Lung microvascular endothelial cell (primary cell): ENCODE measurements around the gene SLCO2A1. TPM values are rescaled to one million over a fixed set of nuclear protein-coding genes. Genes with fewer than 3 reads are reported as not detected.

Experiments
- DNase-seq, 2 donors: peaks; one replicate each; pipeline versions ENCODE4 v3.0.0 to v3.0.0-alpha.2; 2010; ENCODE audit warnings: low read depth in 2 of 2
- total RNA-seq: library from RNA; depleted of rRNA; stranded (reverse); fragments of >200 nt; gene quantifications from 2 replicates; pipeline ENCODE4 v1.2.1, GENCODE V29; 2014

The SLCO2A1 gene
- total RNA-seq, 1 donor from 2014 or later = 7.9 TPM

DNA sequence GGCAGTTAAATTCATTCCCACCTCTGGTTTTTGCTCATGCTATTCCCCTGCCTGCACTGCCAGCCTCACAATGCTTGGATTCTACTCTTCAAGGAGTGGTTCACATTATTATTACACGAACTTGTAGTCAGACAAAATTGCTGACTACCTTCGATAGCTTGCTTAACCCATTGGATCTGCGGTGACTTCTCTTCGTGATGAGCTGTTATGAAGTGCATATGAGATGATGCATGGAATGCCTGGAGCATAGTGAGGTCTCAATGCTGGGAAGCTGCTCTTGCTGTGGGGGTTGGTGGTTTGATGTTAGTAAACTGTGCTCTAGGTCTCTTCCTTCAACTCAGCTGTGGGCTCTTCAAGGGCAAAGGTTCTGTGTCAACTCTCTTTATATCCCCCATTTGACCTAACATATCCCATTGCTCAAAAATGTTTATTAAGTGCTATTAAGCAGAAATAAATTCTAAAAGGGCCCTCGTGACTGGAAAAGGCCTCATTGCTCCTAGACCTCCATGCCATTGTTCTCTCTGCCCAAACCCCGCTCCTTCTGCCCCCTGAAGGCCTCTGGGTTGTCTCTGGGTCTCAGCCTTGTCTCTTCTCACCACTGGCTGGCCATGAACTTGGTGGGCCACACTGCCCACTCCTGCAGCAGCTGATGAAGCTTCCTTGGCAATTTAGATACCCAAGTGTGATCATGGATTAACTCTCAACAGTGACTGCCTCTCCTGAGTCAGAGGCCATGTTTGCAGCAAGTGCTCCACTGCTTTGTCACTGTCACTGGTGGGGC, 4.5 kb upstream of the SLCO2A1 start:
- DNase-seq = no peak

- DNase-seq = no peak
Measured at GRCh38 chr3:134033315-134033996, 3.7 kb upstream of the SLCO2A1 start.

- no peak for DNase-seq
Measured at GRCh38 chr3:134031348-134031915, 1.7 kb upstream of the SLCO2A1 start.

GRCh38 chr3:134030379-134031347, 938 bp upstream of the SLCO2A1 start:
- DNase-seq = peak in 1 of 2 donors; percentile 15

- DNase-seq = peak; percentile 57 to 67
Measured at GRCh38 chr3:134029256-134029733, 430 bp downstream of the SLCO2A1 start.

DNA sequence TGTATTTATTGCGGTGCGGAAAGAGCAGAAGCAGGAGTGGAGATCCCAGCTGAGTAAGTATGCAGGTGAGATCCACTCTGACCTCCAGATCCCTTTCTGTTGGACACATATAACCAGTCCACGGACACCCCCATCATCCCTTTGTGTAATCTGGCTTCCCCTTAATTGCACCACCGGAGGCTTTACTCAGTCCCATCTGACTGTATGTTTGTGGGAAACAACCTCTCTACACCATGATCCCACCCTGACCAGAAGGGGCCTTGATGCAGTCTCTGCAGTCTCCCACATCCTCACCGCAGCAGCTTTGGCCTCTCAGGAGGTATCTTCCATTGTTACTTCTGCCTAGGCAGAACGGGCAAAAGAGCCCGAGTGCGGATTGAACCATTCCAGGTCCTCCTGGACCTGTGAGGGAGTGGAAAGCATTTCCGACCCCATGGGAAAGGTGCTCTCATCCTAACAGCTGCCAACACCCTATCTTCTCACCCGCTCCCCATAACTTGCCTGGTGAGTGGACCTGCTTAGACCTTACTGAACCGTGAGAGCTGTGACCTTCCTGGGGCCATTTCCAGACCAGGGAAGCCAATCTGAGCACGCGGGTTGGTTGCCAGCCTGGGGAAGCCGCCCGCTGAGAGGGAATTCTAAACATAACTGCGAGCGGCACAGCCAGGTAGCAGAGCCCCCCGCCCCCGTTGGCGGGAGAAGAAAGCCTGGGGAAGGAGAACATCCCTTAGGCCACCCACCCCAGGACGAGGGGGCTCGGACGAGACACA, 1.1 kb downstream of the SLCO2A1 start:
- DNase-seq = peak; percentile 32 to 40

DNA sequence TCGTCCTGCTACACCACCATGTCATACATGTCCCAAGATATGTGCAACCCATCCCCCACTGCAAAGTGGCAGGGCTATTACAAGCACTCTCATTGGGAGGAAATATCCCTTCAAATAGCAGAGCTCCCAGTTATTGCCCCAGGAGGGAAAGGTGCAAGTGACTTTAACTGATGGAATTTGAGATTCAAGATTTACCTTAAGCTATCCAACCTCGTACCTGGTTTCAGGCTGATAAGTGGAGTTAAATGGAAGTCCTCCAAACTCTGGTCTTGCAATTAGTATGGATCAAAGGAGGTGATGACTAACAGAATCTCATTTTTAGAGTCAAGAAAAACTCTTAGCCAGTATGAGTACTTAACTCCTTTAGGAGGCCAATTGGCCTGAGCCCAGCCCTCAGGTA, 2.1 kb downstream of the SLCO2A1 start:
- DNase-seq = peak in 1 of 2 donors; percentile 31

DNA sequence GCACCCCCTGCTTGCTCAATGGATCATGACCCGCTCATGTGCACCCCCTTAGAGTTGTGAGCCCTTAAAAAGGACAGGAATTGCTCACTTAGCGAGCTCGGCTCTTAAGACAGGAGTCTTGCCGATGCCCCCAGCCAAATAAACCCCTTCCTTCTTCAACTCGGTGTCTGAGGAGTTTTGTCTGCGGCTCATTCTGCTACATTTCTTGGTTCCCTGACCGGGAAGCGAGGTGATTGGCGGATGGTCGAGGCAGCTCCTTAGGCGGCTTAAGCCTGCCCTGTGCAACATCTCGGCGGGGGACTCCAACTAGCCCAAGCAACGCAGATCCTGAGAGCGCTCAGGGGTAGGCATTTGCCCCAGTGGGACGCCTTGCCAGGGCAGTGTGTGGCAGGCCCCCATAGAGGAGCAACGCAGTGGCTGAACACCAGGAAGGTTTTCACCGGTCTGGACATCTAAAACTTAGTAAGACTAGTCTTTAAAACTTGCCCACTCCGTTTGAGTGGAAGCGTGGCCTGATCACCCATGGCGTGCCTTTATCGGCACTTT, 9.5 kb downstream of the SLCO2A1 start:
- no peak for DNase-seq

DNA sequence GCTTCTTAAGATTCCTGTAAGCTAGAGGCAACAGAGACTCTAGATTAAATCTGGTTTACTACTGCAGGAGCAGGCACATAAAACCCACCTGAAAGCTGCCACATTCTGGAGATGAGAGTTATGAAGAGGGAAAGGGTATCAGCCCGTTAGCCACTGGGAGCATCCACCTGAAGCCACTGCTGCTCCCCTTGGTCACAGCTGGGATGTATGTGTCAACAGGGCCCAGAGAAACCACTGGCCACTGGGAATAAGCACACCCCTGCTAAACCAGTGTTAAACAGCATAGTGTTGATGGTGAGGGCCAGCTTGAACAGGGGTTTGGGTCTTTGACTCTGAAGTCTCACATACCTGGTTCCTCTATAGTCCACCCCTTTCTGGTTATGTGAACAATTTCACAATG, 10.9 kb downstream of the SLCO2A1 start:
- DNase-seq = no peak

DNA sequence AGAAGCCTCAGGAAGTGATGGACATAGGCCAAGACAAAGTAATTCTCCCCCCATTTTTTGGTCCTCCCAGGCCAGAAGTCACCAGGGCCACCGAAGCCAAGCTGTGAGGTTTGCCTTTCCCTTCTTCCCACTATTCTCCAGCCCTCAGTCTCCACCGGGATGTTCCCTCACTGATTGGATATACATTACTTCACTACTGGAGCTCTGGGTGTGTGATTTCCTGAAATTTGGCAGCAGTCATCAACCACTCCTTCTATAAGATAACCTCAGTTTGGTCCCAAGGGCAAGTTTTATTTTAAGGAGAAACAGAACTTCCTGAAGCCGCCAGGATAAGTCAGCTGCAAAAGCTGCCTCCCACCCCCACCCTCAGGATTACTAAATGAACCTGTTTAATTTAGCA, 11.3 kb downstream of the SLCO2A1 start:
- DNase-seq = peak in 1 of 2 donors; percentile 26

GRCh38 chr3:134017490-134017889, 12.2 kb downstream of the SLCO2A1 start:
- DNase-seq = no peak

DNA sequence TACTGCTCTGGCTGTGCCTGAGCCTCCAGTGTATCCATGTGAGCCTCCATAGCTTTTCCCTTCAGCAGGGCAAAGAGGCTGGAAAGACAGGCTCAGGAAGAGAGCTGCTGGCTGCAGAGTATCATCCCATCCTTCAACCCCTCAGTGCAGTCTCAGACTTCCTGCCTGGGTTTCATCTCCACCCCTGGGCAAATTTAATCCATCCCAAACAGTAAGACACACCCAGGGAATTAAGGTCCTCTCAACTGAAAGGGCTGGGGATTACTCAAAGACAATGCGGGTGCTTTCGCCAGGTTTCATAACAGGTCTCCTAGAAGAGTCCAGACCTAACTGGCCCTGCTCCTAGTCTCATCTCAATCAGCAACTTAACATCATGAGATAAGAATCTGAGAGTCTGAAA, 15.5 kb downstream of the SLCO2A1 start:
- DNase-seq = no peak

DNA sequence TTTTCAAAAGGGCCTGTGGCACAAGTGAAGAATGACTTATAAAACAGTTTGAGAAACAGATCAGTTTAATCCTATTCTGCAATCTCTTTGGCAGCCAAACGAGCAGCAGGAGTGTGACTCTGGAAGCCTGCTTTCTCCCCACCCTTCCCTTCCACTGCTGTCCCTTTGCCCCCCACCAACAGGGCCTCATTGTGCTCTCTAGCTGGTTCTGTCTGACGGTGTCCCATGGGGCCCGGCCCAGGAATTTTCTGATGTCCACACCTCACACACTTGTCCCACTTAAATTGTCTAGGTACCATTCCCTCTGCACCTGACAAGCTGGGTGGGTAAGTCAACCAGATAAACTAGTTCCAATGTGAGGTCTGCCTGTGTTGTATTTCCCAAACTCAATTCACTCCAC, 16.4 kb downstream of the SLCO2A1 start:
- no peak for DNase-seq

DNA sequence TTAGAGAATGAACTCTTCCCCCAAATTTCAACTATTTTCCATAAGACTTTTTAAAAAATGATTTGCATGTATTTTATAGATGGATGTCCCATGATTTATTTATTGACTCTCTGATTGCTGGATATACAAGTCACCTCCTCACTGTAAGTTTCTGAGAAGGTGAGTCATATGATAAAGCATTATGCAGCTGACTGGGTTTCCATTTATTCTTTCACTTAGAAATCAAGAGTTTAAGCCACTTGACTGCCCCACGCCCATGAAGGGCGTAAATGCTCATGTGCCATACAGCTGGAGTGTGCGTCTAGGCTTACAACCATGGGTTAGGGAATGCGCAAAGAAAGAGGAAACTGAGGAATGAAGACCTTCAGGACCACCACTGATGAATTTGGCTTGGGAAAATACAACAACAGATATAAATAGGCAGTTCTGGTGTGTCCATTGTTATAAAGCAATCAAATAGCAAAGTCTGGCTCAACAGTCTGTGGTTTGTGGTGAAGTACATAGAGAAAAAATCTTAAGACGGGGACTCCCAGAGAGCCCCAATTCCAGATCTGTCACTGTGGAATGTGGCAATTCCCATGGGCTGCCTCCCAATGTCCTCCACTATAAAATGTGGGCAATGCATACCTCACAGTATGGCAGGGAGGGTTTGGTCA, 20.3 kb downstream of the SLCO2A1 start:
- DNase-seq = peak in 1 of 2 donors; percentile 70

- peak in 1 of 2 donors; percentile 87 for DNase-seq
Measured at GRCh38 chr3:134008630-134009156, 21.0 kb downstream of the SLCO2A1 start.

GRCh38 chr3:134007819-134008218, 21.9 kb downstream of the SLCO2A1 start:
- DNase-seq = no peak

DNA sequence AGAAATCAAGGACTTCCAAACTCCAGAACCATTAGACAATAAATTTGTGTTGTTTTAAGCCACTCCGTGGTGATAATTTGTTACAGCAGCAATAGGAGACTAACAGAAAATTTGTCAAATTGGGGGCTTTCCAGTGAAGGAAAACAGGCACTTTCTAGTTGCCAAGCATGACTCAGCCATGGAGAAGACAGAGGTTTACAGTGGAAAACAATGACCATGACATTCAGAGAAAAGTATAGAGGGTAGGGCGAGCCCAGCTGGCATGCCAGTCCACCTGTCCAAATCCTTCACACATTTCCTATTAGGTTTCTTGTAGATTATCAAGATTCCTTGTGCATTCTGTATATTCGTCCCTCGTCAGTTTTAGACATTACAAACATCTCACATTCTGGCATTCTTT, 24.9 kb downstream of the SLCO2A1 start:
- DNase-seq = peak in 1 of 2 donors; percentile 68

- no peak for DNase-seq
Measured at GRCh38 chr3:134003066-134003465, 26.7 kb downstream of the SLCO2A1 start.

DNA sequence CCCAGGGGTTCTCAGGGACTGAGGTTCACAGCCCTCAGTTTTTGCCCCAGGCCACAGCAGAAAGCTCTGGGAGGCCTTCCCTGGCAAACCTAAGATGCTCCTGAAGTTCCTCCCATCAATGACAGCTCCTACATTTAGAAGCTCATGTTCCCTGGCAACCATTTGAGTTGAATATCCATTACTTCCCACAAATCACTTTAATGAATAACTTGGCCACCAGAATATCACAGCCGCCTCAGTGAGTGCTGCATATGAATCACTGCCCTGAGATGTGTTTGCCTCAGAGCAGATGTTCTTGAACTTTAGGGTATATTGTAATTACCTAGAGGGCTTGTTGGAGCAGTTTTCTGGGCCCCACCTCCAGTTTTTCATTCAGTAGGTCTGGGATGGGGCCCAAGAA, 27.4 kb downstream of the SLCO2A1 start:
- peak in 1 of 2 donors; percentile 43 for DNase-seq
